Stomach (tissue), 4 donors: ENCODE measurements around the gene NAV2.

Experiments used
- CTCF ChIP-seq, 7 experiments: fragments of 450-650 bp in 4 of 7; fragments of 200-600 bp in 3 of 7; sonication (generic) in 3 of 7; IDR thresholded peaks; one replicate each; pipeline ENCODE4 v1.5.1; 2016 to 2019; ENCODE audit warnings: antibody characterized with exemption in 7 of 7, control low read depth in 2 of 7, mild to moderate bottlenecking in 1 of 7
- EP300 ChIP-seq: sonication (generic); formaldehyde crosslinking; IDR thresholded peaks from one replicate; pipeline ENCODE4 v1.6.1; 2017; ENCODE audit warnings: antibody characterized with exemption

DNA sequence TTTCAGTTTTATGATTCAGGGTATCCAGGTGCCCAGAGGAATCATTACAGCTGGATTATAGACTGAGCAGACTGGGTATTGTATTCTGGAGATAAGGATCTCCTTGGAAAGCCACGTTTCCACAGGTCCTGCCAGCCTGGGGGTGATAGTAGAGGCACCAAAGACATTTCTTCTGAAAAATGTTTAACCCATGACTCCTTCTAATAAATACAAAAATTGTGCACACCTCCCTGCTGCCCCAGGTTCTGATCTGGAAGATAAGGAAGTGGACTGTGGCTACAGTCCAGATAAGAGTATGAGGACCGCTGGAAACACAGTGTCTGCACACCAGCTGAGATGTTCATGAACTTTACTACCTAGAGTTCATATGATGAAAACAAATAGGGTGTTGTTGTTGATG is 255.2 kb downstream of the NAV2 start:
- TF ChIP-seq CTCF (IDR thresholded peaks at IDR 0.05) (no peak), EP300 (no peak)
